Non-pigmented ciliary epithelial cell (primary cell): ENCODE data around the gene BHLHE40.

Experiments used
- DNase-seq: peaks from one replicate; pipeline ENCODE4 v3.0.0-alpha.2; 2010; ENCODE audit warnings: low read depth

Gene BHLHE40

GRCh38 chr3:4984511-4984864, 5.3 kb downstream of the BHLHE40 start:
- DNase-seq = no peak

DNA sequence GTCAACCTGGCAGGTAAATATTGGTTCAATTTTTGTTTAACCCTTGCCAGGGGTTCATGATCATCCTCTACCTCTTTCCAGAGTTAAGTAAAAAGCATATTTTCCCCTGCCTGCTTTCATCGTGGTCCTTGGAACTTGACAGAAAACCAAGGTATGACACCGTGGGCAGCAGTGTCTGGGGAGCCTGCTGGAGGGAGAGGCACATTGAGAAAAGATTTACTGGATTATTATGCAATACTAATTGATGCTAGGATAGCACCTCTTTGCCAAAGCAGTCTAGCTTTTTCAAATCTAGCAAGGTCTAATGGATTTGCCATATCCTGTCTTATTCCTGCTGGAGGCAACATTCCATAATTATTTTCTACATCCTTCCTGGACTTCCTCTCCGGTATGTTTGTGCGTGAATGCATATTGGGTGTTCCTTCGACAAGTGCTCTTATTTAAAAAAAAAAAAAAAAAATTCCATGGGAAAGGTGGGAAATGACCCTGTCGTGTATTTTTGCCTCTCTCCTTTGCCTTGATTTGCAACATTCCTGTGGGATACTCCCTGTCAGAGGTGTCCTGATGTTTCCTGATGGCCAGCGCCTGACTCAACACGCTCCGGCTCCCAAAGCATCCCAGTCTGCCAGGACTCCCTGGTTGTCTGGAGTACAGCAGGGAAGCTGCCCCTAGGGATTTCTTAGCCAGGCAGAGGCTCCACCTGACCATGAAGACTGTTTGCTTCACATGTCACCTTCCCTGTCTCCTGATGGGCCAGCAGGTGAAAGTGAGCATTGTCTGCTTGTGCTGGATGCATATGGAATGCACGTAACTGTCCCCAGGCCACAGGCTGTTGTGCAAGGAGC, 6.3 kb downstream of the BHLHE40 start:
- DNase-seq = no peak

- no peak for DNase-seq
Observed at GRCh38 chr3:4986175-4986781, 7.0 kb downstream of the BHLHE40 start.

DNA sequence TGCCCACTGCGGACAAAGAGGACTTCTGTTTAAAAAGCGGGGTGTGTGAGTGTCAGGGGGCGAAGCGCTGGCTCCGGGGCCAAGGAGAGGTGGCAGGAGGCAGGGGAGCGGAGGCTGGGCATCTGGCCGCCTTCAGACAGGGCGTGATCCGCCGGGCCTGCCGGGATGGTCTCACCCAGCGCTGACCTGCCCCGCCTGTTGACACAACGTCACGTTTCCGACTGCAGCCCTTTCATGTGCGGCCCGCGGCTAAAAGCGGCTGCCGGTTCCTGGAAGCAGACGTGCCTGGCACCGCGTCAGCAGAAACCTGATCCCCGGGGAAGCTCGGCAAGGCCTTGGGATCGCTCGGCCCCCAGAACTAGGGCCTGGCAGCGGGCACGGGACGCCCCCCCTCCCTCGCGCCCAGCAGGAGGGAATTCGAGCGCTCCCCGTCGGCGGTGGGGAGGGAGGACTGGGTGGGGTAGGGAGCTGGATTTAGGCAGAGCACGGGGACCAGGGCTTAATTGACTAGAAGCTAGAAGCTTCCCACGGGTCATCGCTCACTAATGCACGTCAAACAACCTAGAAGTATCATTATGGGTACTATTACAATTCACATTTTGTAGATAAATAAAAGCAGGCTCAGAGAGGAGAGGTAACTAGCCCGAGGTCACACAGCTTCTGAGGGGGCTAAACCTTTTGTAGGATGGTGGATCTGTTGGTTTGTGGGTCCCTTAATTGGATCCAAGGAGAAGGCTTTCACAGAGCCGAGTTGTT, 7.7 kb downstream of the BHLHE40 start:
- no peak for DNase-seq

DNA sequence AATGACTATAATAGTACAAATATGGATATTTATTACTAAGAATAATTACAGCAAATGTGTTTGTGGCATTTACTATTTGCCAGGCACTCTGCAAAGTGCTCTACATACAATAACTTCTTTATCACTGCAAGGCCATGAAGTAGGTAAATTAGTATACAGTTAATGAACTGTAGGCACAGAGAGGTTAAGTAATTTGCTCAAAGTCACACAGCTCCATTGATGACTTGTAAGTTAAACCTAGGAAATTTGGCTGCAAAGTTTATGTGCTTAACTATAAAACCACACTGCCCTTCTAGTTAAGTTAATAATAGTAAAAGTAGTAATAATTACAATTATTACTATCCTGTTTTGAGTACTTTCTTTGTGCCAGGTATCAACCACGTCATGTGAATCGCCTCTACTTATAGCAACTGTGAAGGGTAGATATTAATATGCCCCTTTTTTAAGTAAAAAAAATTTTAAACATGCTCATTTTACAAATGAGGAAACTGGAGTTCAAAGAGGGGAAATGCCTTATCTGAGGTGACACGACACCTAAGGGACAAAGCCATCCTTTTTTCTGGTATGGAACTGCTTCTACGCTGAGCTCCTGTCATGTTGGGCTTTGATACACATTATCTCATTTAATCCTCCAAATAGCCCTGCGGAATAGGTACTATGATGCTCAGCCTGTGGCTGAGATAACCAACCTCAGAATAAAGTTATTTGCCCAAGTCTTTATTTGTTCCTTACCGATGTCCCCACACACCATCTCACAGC, 8.5 kb downstream of the BHLHE40 start:
- DNase-seq = no peak

- no peak for DNase-seq
Observed at GRCh38 chr3:4988983-4989834, 10.0 kb downstream of the BHLHE40 start.

DNA sequence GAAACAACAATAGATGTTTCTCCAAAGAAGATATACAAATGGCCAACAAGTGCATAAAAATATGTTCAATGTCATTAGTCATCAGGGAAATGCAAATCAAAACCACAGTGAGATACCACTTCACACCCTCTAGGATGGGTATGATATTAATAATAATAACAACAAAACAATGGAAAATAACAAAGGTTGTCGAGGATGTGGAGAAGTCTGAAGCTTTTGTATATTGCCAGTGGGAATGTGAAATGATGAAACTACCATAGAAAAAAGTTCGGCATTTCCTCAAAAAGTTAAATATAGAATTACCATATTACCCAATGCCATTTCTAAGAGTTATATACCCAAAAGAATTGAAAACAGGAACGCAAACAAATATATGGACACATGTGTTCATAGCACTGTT, 10.8 kb downstream of the BHLHE40 start:
- DNase-seq = no peak

DNA sequence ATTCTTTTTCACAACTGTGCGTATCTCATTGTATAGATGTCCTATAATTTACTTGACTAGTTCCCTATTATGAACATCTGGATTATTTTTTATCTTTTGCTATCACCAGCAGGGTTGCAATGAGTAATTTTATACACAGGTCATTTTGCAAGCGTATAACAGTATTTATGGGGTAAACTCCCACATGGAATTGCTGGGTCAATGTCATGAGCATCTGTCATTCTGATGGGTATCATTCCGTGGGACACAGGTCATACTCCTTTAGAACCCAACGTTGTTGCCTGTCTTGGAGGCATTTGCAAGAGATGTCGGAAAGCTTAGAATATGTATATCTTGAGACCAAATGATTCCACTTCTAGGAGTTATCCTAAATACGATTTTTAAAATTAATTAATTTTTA, 12.9 kb downstream of the BHLHE40 start:
- no peak for DNase-seq

DNA sequence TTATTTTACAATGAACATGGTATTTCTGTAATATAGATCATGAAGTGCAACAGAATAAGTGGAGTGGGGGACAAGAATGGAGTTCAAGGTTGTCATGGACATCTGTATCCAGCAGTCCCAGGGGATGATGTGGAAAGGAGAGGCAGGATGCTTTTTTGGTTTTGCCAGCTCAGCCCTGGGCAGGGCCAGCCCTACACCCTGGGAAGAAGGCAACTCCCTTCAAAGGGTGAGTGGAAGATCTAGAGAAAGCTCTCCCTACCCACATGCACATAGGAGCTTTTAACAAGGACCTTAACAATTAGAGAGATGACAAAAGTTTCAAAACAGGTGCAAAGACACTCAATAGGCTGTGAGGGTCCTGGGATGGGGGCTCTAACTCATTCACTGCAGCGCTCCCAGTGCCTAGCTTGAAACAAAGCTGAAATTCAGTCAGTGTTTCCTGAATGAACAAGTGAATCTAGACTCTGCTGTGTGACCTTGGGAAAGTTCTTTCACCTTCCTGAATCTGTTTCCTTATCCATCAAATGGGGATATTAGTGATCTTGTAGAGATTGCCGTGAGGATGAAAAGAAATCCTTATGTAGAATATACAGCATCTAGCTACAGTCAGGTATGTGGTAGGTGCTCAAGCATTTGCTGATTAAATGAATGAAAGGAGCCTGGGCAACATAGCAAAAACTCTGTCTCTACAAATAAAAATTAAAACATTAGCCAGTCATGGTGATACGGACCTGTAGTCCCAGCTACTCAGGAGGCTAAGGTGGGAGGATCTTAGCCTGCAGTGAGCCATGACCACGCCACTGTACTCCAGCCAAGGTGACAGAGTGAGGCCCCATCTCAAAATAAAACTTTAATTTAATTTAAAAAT, 14.3 kb downstream of the BHLHE40 start:
- DNase-seq = no peak

- DNase-seq = no peak
Observed at GRCh38 chr3:4994144-4994730, 15.0 kb downstream of the BHLHE40 start.

GRCh38 chr3:4994823-4995499, 15.7 kb downstream of the BHLHE40 start:
- DNase-seq = no peak

DNA sequence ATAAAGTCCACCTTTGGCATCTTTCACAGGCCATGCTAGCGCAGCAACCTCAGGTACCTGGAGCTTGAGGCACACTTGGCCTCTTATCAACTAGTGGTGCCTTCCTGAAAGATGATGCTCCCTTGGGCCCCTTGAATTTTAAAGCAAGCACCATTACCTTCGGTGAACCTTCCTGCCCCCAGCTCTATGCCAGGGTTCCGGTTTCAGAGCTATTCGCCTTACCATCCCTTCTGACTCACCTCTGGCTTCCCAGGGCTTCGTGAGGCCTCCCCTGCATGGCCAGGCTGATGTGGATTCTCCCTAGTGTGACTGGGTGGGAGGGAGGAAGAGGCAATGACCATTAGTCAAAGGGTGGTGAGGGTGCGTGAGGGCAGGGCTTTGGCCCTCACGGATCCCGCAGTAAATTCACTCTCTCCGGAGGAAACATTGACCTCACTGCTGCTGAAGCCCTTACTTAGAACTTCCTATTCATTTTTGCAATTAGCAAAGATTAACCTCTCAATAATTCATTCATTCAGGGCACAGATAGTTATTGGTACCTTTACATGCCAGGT, 16.3 kb downstream of the BHLHE40 start:
- DNase-seq = no peak

DNA sequence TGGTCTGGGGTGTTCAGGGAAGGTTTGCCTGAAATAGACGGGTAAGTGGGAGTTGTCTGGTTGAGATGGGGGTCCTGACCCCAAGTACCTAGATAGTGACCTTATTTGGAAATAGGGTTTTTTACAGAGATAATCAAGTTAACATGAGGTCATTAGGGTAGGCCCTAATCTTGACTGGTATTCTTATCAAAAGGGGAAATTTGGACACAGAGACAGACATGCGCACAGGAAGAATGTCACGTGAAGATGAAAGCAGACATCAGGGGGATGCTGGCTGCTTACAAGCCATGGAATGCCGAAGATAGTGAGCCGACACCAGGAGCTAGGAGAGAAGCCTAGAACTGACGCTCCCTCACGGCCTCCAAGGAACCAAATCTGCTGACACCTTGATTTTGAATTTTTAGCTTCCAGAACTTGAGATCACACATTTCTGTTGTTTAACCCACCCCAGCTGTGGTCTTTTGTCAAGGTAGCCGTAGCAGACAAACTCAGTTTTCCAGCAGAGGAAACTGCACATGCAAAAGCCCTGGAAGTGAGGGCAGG, 17.1 kb downstream of the BHLHE40 start:
- no peak for DNase-seq

DNA sequence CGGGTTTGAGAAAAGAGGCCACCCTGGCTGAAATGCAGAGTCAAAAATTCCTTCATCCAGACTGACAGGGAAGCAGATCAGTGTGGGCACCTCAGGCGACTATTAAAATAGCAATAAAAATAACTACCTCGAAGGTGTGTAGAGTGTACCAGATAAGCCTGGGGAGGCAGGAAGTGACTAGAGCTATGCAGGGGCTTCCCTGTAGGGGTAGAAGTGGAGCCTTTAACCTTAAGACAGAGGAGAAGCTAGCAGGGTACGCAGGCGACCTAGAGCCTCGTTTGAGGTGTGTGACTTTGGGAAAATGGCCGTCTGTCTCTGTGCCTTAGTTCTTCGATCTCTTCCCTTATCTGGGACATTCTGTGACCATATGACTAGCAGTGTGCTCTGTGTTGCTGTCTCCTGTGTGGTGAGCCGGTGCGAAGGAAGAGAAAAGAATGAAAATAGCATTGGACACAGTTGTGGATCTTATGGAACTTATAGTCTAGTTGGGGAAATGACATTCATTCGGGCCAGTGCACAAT, 17.6 kb downstream of the BHLHE40 start:
- DNase-seq = no peak

DNA sequence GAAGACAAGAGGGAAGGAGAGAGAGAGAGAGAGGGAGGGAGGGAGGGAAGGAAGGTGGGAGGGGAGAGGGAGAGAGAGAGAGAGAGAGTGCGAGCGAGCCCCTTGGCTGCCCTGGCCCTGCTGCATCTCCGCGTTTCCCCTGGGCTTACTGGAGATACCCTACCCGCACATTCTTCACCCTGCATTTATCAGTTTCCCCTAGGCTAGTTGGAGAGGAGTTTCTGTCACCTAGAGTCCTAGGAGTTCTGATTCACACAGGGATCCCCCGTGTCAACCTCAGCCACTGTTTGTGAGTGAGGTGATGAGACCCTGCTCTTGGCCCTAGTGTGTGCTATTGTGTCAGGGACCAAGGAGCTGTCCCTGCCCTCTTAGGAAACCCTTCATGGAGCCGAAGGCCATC, 18.7 kb downstream of the BHLHE40 start:
- no peak for DNase-seq

DNA sequence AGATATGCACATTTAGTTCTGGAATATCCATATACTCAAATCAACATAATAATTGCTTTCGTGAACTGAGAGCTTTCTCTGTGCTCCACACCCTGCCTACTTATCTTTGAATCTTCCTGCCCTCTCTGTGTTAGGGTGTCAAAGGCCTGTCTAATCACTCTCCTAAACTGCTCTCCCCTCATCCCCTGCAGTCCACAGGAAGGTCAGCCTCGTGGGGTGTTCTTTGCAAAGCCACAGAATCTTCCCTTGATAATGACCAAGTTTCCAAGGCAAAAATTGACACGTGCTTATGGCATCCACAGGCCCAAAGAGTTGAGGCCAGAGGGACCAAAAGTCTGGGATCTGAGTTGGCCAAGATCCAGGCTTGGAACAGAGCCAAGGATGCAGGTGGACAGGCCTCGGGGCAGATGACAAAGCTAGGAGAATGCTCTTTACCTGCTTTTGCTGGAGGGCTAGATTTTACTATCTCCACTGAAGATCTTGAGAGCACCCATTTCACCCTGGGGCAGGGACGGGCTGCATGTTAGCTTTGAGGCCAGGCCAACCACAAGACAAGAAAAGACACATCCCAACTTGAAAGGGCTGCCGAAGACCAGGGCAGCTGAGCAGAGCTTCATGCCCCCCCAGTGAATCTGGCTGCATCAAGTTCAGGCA, 20.4 kb downstream of the BHLHE40 start:
- DNase-seq = no peak

GRCh38 chr3:5001135-5001534, 21.9 kb downstream of the BHLHE40 start:
- no peak for DNase-seq

DNA sequence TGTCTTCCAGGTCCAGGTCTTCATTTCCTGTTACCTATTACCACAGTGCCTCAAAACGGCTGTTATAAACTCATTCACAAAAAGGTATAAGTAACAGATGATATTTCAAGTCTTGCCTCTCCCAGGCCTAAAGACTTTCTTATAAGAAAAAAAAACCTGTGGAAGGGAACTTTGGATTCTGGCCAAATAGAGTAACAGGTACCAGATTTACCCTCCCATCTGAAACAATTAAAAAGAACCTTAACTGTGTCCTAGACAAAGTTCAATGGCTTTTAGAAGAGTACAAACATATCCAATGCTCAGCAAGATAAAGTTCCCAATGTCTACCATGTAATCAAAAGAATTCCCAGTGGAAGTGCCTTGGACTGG, 22.6 kb downstream of the BHLHE40 start:
- no peak for DNase-seq
